ENCODE results near the gene GRID1.

GRCh38 chr10:86371116-86371515 is 4.5 kb upstream of the GRID1 start:
- no peak for TF ChIP-seq YY1 (IDR thresholded peaks at IDR 0.05; ENCODE audit: insufficient read depth, insufficient read length)
- TF ChIP-seq SUZ12 (IDR thresholded peaks at IDR 0.05; ENCODE audit: extremely low read depth, insufficient read depth, insufficient read length), result no peak
